HG02973 (cell line): ENCODE measurements around the gene MRLN.
"Not testable (repeated sequence)": the region's sequence is repeated elsewhere in the genome, so short reads cannot be mapped to it uniquely, and the experiment has no call there.

Experiments
- ATAC-seq: cut with Tn5 transposase; IDR thresholded peaks from one replicate; pipeline ENCODE4 v1.9.1; 2021; ENCODE audit warnings: moderate library complexity; ENCODE audit not compliant: unreplicated experiment

The MRLN gene

DNA sequence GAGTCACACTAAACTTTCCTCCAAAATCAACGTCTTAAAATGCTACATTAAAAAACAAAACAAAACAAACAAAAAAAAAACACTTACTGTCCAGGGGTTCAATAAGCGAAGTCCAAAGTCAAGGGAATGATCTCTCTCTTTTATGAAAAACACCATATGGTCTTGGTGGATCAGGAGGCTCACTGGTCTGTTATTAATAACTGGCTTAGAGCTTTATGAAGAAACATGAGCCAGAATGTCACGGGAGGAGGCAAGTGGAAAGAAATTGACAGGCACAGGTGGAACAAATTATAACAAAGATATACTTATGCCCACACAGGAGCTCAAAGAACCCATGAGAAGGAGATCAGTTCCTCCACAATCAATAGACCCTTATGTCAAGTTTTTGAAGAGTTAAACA is at the start of gene MRLN:
MRLN (minus strand) TSS at position 189 of the 400 bp plus-strand sequence.
- no peak for ATAC-seq

DNA sequence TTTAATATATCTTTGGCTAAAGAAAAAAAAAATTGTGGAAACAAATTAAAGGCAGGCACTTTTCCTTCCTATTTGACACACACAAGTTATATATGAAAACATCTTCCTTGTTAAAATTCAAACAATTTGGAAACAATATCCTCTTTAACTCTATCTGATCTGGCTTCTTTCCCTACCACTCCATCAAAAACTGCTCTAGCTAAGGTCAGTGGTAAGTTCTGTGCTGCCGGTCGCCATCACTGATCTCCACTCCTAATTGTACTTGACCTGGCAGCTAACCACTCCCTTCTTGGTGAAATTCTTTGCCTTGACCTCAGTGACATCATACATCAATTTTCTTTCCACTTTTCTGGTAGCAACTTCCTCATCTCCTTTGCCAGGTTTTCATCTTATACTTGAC is 47.9 kb upstream of the MRLN start:
- ATAC-seq = no peak

DNA sequence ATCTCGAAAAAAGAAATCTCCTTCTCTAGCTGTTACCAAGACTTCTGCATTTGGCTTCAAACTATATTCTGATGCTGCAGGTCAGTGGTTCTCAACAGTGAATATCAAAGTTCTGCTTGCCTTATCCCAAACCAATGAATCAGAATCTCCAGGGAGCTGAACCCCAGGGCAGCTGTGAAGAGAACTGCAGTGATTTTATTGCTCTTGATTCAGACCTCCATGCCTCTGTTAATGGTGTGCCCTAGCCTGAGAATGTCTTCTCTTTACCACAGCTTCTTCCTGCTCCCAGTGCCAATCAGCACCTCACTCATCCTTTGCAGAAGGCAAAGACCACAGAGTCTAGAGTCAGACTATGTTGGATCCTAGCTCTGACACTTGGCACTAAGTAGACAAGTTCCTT is 46.2 kb upstream of the MRLN start:
- ATAC-seq = no peak

DNA sequence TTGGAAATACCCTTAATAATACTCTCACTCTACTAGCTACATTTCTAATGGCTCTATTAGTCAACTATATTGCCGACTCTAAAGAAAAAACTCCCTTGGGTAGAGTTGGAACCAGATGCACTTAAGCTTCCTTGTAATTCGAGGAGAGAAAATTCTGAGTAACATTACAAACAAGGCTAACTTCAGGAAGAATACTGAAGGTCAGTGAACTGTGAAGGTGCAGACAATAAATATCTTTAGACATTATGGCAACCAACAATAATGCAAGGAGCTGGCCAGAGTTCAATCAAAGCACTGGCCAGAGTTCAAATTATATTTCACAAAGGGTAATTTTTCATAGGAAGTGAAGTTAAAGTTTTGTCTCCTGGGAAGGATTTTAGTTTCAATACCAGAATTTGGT is 40.7 kb upstream of the MRLN start:
- ATAC-seq = no peak

DNA sequence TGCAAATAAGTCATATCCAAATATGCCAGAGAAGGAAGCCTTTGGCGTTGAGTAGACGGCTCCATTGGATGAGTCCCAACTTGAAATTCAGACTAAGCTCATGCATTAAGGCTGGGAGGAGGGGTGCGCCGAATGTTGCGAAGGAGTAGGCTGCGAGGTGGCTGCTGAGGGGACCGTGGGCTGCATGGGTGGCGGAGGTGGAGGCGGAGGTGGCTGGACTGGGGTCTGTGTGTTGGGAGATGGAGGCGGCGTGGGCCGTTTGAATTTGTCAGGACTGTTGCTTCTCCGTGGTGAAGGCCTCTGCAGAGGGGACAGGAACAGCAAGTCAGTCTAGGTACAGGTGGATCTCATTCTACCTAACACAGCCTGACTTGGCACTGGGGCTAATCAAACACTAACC is 39.6 kb upstream of the MRLN start:
- no peak for ATAC-seq

DNA sequence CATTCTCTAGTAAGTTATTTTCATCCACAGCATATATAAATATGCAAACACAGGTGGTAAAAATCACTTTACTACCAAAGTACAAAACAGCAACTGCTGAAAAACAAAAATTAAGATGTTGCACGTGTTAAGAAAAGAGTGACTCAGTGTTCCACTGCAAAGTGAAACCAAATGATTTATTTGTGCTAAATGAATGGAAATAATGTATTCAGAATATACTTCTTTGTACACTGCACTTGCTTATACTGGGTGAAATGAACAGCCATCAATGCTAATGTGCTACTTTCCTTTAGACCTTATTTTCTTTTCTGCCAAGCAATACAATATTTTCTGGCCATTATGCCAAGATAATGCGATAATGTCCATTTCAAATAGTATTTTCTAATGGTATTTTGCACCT is 38.3 kb upstream of the MRLN start:
- ATAC-seq = no peak

DNA sequence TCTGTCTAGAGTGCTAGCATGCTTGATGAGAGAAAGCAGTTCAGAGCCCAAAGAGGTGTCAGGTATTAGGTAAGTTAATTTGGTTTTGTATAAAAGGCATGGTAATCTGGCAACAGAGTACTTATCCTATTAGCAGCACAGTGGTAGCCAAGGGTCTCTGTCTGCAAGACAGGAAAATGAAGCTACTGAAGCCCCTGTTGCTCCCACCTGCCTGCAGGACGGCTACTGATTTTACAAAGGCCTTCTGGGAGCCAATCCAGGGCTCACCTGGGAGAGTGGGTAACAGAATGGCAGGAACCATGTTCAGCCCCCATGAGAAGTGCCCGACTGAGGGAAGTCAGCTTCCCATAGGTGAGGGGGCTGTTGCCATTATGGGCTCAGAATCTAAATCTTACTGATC is 36.8 kb upstream of the MRLN start:
- not testable (repeated sequence) for ATAC-seq

DNA sequence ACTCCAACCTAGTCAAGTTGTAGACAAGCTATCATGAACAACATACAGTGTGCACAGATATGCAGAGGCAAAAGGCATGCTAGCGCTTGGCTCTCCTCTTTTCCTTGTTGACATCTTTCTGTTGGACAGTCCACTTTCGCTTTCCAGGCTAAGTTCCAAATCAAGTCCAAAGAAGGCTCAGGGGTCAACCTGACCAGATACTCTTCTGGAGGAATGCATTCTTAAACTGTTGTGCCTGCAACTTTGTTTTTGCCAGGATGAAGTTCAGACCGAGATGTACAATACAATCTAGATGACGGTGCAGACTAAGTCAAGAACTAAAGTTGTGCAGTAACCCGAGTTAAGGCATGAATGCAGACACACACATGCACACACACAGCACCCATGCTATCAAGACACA is 35.7 kb upstream of the MRLN start:
- not testable (repeated sequence) for ATAC-seq

DNA sequence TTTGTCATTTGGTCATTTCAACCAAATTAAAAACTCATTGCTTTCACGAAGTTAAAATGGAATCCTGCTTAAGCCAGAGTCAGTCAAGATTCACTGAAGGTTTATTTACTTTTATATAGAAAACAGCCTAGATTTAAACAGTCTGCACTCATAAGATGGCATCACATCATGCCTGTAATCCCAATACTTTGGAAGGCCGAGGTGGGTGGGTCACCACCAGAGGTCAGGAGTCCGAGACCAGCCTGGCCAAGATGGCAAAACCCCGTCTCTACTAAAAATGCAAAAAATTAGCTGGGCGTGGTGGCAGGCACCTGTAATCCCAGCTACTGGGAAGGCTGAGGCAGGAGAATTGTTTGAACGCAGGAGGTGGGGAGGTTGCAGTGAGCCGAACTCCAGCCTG is 33.8 kb upstream of the MRLN start:
- ATAC-seq = not testable (repeated sequence)

DNA sequence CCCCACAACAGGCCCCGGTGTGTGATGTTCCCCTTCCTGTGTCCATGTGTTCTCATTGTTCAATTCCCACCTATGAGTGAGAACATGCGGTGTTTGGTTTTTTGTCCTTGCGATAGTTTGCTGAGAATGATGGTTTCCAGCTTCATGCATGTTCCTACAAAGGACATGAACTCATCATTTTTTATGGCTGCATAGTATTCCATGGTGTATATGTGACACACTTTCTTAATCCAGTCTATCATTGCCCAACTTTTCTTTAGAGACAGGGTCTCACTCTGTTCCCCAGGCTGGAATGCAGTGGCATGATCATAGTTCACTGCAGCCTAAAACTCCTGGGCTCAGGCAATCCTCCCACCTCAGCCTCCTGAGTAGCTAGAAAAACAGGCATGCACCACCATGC is 32.2 kb upstream of the MRLN start:
- not testable (repeated sequence) for ATAC-seq

DNA sequence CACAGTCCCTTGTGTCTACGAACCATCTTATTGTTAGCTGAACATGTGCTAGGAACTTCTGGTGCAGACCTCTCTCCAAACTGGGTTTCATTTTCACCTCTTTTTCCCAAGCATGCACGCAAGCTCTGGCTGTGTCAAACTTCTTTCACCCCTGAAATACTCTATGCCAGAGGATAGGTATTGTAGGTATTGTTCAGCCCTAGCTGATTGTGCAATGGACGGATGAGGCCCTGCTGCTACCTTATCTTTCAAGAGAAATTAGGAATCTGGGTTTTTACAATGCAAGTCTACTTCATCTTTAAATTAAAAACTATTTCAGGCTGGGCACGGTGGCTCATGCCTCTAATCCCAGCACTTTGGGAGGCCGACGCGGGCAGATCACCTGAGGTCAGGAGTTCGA is 28.3 kb upstream of the MRLN start:
- no peak for ATAC-seq

DNA sequence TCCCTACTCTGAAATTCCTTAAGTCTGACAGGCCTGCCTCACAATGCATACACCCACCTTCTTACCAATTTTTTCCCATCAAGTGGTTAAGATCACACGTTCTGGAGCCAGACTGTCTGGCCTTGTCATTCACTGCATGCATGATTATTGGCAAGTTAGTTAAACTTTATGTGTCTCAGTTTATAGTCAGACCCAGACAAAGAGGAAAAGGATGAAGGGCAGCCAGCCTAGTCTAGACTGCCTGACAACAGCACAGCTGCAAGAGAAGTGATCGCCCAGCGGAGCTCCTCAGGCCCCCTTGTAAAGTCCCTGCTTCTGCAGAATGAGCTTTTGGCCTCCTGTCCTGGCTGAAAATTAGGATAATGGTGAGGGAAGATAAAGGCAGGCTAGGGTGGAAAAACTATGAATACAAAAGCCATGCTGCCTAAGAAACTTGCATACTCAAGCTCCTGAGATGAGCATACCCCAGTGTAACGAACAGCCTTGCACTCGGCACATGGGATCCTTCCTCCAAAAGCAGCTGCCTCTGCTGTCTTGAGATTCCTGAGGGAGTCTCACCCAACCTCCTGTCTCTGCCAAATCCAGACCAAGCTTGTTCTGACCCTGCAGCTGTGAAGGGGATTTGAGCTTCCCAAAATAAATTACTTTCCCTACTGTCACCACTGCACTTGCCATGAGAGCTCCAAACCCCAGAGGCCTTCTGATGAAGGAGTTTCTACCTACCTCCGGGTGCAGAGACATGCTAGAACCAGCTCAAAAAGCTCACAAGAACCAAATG is 26.7 kb upstream of the MRLN start:
- ATAC-seq = no peak

DNA sequence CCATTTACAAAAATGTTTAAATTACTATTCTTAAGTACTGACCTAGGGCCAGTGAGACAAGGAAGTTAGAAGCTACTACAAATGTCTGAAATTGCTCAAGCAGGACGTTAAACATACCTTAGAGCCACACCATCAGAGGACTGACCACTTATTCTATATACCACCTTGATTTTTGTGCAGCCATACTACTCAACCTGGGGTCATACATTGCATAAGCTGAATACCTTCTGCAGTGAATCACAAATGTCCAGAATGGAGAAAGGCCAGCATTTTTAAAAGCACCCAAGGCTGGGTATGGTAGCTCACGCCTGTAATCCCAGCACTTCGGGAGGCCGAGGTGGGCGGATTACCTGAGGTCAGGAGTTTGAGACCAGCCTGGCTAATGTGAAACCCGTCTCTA is 21.2 kb upstream of the MRLN start:
- ATAC-seq = no peak

DNA sequence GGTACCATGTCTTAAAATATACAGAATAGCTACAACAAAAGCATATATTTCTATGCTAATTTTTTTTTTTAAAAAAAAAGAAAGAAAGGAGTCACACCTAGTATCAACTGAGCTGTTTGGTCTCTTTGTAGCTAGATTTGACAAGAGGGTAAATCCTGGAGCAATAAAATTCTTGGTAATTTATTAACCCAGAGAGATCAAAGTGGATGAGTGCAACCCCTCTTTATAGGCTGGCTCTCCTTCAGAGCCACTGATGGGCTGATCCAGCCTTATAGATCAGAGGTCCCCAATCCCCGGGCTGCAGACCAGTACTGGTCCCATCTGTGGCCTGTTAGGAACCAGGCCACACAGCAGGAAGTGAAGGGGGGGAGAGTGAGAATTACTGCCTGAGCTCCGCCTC is 19.8 kb upstream of the MRLN start:
- ATAC-seq = no peak

DNA sequence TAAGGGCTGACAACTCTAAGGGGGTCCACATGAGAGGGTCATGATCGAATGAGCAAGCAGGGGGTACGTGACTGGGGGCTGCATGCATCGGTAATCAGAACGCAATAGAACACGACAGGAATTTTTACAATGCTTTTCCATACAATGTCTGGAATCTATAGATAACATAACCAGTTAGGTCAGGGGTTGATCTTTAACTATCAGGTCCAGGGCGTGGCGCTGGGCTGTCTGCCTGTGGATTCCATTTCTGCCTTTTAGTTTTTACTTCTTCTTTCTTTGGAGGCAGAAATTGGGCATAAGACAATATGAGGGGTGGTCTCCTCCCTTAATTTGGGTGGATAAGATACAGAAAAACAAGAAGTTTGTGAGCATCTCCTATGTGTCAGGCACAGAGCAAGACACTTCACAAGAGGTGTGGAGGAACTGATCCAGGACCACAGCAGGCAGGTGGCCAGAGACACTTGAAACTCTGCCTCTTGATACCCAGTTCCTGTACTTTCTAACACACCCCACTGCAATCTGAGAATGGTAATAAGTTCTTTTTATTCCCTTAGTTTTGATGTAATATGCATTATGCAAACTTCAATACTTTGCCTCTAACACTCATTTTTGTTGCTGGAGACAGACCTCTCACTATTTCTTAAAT is 18.0 kb upstream of the MRLN start:
- ATAC-seq = no peak

DNA sequence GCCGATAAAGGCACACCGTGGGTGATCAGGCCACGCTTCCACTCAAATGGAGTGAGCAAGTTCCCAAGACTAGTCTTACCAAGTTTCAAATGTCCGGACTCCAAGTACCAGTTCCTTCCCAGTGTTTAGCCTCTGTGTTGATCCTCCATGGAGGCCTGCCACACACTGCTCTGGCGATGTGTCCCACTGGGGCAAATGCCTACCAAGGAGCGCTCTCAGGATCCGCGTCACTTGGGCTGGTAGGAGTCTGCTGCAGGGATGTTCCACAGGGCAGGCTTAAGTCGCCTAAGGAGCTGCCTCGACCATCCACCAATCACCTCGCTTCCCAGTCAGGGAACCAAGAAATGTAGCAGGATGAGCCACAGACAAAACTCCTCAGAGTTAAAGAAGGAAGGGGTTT is 17.4 kb upstream of the MRLN start:
- no peak for ATAC-seq

DNA sequence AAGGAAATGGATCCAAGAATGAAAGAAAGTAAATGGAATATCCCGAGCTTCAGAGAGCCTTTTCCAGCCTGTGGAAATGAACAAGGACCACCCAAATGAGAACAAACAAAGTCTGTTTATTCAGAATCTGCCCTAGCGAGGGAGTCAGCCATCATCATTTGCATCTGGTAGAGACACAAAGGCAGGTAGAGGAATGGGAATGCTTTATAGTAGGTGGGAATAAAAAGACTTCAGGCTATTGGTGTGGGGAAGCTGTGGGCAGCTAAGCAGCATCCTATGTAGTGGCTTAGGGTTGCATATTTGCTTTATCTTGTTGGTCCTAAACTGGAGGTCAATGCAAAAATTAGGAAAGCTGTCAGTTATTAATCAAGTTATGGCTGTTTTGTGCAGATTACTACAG is 9.2 kb upstream of the MRLN start:
- ATAC-seq = no peak

DNA sequence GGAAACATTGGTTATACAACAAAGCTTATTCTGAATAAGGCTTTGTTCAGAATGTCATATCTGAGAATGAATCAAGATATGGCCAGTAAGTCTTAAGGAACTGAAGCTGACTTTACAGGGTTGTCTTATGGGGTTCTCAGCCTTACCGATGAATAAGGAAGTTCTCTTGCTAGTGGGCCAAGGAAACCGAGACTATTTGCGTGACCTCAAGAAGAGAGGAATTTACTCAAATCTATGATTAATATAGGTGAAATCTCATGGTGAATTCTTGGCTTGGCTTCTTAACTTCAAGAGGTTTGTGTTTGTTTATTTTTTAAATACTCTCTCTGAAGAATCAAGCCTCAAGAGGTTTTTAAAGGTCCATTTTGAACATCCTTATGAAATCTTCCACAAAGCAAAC is 4.7 kb upstream of the MRLN start:
- ATAC-seq = no peak

DNA sequence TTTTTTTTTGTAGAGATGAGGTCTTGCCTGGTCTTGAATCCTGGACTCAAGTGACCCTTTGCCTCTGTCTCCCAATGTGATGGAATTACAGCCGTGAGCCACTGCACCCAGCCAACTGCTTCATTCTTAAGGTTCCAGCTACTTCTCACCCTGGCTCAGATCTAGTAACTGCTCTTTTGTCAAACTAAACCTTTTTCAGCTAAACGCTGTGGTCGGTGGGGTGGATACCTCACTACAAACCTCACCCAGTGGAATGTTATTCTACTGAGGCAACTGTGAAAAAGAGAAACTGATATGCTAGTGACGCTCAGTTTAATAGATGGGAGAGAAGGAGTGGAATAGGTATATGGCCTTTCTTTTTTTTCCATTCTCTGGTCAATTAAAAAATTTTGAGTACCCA is 1.7 kb upstream of the MRLN start:
- no peak for ATAC-seq

DNA sequence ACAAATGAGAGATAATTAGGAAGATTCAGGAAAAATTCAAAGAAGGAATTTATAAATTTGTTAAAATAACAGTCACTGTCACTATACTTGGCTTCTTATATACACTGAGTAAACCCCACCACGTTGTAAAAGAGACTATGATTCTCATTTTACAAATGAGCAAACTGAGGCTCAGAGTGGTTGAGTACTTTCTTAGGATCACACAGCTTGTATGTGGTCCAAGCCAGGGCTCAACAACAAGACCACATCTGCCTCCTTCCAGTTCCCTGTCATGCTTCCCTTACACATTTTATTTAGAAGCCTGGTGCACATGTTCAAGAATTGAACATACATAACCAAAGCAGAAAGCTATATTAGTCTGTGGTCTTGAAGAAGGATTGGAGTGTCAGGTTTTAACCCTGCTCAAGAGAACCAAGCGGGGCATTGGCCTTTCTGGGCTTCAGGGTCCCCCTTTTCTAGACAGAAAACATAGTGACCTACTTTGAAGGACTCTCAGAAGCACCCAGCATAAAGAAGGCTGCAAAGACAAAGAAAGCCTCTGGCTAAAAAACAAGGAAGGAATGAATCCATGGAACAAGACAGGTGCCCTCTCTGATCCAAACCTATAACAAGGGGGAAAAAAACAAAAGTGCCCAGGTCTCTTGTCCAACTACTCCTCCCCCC is 846 bp downstream of the MRLN start:
- ATAC-seq = no peak

DNA sequence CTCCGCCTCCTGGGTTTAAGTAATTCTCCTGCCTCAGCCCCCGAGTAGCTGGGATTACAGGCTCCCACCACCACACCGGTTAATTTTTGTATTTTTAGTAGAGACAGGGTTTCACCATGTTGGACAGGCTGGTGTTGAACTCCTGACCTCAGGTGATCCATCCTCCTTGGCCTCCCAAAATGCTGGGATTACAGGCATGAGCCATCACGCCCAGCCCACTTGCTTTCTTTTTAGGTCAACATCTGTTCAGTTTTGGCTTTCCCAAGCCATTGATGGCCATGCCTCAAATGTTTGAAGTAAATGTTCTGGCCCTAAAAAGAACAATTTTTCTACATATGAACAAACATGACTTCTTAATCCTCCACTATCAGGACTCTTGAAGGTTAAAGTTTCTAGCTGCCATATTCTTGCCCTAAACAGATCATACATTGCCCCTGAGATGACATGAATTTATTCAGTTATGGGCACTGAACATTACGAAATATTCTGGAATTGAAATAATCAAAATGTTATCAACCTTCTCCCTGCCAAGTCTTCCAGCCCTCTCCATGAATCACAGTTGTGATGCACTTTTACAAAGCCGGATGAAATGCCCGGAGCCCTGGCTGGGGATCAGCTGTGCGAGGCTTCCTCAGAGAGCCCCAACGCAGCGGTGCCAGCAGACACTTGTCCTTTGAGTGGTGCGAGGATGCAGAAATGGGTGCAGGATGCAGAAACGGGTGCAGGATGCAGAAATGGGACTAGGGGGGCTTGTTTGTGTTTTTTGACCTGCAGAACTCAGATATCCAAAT is 2.9 kb downstream of the MRLN start:
- ATAC-seq = no peak
